Skeletal muscle tissue (tissue), 4 donors: Measurements from ENCODE around the gene MYMX. TPM values are rescaled to one million over a fixed set of nuclear protein-coding genes. Genes with fewer than 3 reads are reported as not detected.

Experiments
- H3K27ac ChIP-seq: one replicate; pipeline ENCODE4 v1.7.0; 2013; ENCODE audit warnings: mild to moderate bottlenecking, low read depth, low read length, inconsistent platforms
- H3K27me3 ChIP-seq, 3 donors: one replicate each; pipeline ENCODE4 v1.7.0; 2013; ENCODE audit warnings: low read length in 3 of 3; ENCODE audit not compliant: control insufficient read depth in 3 of 3, insufficient read depth in 3 of 3
- H3K36me3 ChIP-seq, 3 donors: one replicate each; pipeline ENCODE4 v1.7.0; 2013; ENCODE audit warnings: low read length in 3 of 3; ENCODE audit not compliant: control insufficient read depth in 3 of 3, insufficient read depth in 3 of 3
- H3K4me1 ChIP-seq, 3 donors: one replicate each; pipeline ENCODE4 v1.7.0; 2013; ENCODE audit warnings: low read length in 3 of 3, mild to moderate bottlenecking in 3 of 3; ENCODE audit not compliant: control insufficient read depth in 3 of 3, insufficient read depth in 3 of 3
- H3K4me3 ChIP-seq, 3 donors: one replicate each; pipeline ENCODE4 v1.7.0; 2013; ENCODE audit warnings: low read length in 3 of 3
- H3K9ac ChIP-seq, 3 donors: one replicate each; pipeline ENCODE4 v1.7.0; 2013; ENCODE audit warnings: low read length in 3 of 3, mild to moderate bottlenecking in 3 of 3, moderate library complexity in 2 of 3, low read depth in 1 of 3
- H3K9me3 ChIP-seq, 3 donors: one replicate each; pipeline ENCODE4 v1.7.0; 2013; ENCODE audit warnings: low read length in 3 of 3; ENCODE audit not compliant: control insufficient read depth in 3 of 3
- total RNA-seq: library from RNA; depleted of rRNA; stranded (reverse); fragments of >200 nt; gene quantifications from one replicate; pipeline ENCODE4 v1.2.3, GENCODE V29; 2014
- donor health status: Osteomylitis.

The MYMX gene
- total RNA-seq, 1 donor from 2014 or later: 7.3 TPM

- H3K4me3 ChIP-seq: no peak overlapping the region
- no peak overlapping the region for H3K9ac ChIP-seq
- H3K9me3 ChIP-seq: no peaks in the 10 kb centered on the region
- H3K4me1 ChIP-seq: peaks cover 3 to 10% (median 9%) of the 10 kb centered on the region in 3 donors
- H3K27ac ChIP-seq: no peak overlapping the region
- no peaks in the 10 kb centered on the region for H3K36me3 ChIP-seq
- no peaks in the 10 kb centered on the region for H3K27me3 ChIP-seq
Measured at GRCh38 chr6:44199883-44200282, 16.8 kb upstream of the MYMX start.

- Histone ChIP-seq H3K4me3 (no peak overlapping the region), H3K27ac (no peak overlapping the region), H3K27me3 (no peaks in the 10 kb centered on the region), H3K9ac (no peak overlapping the region), H3K36me3 (no peaks in the 10 kb centered on the region), H3K9me3 (no peaks in the 10 kb centered on the region), H3K4me1 (peaks cover 3 to 10% (median 9%) of the 10 kb centered on the region in 3 donors)
Measured at GRCh38 chr6:44201200-44201599, 15.5 kb upstream of the MYMX start.

- no peaks in the 10 kb centered on the region for H3K27me3 ChIP-seq
- no peak overlapping the region for H3K9ac ChIP-seq
- peaks cover 3 to 10% (median 9%) of the 10 kb centered on the region in 3 donors for H3K4me1 ChIP-seq
- H3K27ac ChIP-seq: peak overlapping the region; percentile 64
- no peak overlapping the region for H3K4me3 ChIP-seq
- no peaks in the 10 kb centered on the region for H3K9me3 ChIP-seq
- no peaks in the 10 kb centered on the region for H3K36me3 ChIP-seq
Measured at GRCh38 chr6:44201638-44202303, 15.0 kb upstream of the MYMX start.

- no peaks in the 10 kb centered on the region for H3K9me3 ChIP-seq
- H3K36me3 ChIP-seq: no peaks in the 10 kb centered on the region
- no peak overlapping the region for H3K4me3 ChIP-seq
- peaks cover 3 to 10% (median 9%) of the 10 kb centered on the region in 3 donors for H3K4me1 ChIP-seq
- H3K9ac ChIP-seq: peak overlapping the region in 2 of 3 donors; percentile 32 to 33
- H3K27ac ChIP-seq: peak overlapping the region; percentile 64
- no peaks in the 10 kb centered on the region for H3K27me3 ChIP-seq
Measured at GRCh38 chr6:44202332-44202971, 14.3 kb upstream of the MYMX start.

GRCh38 chr6:44202972-44203750 is 13.6 kb upstream of the MYMX start:
- Histone ChIP-seq H3K4me3 (no peak overlapping the region), H3K27ac (peak overlapping the region; percentile 64), H3K27me3 (no peaks in the 10 kb centered on the region), H3K9ac (peak overlapping the region in 2 of 3 donors; percentile 32 to 33), H3K9me3 (no peaks in the 10 kb centered on the region), H3K36me3 (no peaks in the 10 kb centered on the region), H3K4me1 (peaks cover 3 to 10% (median 9%) of the 10 kb centered on the region in 3 donors)

GRCh38 chr6:44203955-44204354 is 12.8 kb upstream of the MYMX start:
- peaks cover 3 to 10% (median 9%) of the 10 kb centered on the region in 3 donors for H3K4me1 ChIP-seq
- no peaks in the 10 kb centered on the region for H3K9me3 ChIP-seq
- no peaks in the 10 kb centered on the region for H3K27me3 ChIP-seq
- no peak overlapping the region for H3K9ac ChIP-seq
- no peaks in the 10 kb centered on the region for H3K36me3 ChIP-seq
- H3K27ac ChIP-seq: no peak overlapping the region
- H3K4me3 ChIP-seq: no peak overlapping the region

- no peaks in the 10 kb centered on the region for H3K9me3 ChIP-seq
- H3K27ac ChIP-seq: no peak overlapping the region
- H3K9ac ChIP-seq: no peak overlapping the region
- H3K27me3 ChIP-seq: no peaks in the 10 kb centered on the region
- no peaks in the 10 kb centered on the region for H3K36me3 ChIP-seq
- peaks cover 0 to 3% (median 1%) of the 10 kb centered on the region in 3 donors for H3K4me1 ChIP-seq
- no peak overlapping the region for H3K4me3 ChIP-seq
Measured at GRCh38 chr6:44207966-44208365, 8.8 kb upstream of the MYMX start.

GRCh38 chr6:44211284-44211683 is 5.4 kb upstream of the MYMX start:
- no peaks in the 10 kb centered on the region for H3K9me3 ChIP-seq
- H3K27ac ChIP-seq: no peak overlapping the region
- H3K9ac ChIP-seq: no peak overlapping the region
- no peaks in the 10 kb centered on the region for H3K36me3 ChIP-seq
- H3K27me3 ChIP-seq: no peaks in the 10 kb centered on the region
- H3K4me3 ChIP-seq: no peak overlapping the region
- peaks cover 3 to 4% (median 4%) of the 10 kb centered on the region in 3 donors for H3K4me1 ChIP-seq

- Histone ChIP-seq H3K4me1 (peaks cover 27 to 30% (median 28%) of the 10 kb centered on the region in 3 donors), H3K36me3 (no peaks in the 10 kb centered on the region), H3K4me3 (no peak overlapping the region), H3K9me3 (no peaks in the 10 kb centered on the region), H3K27ac (no peak overlapping the region), H3K9ac (no peak overlapping the region), H3K27me3 (no peaks in the 10 kb centered on the region)
Measured at GRCh38 chr6:44214307-44214706, 2.4 kb upstream of the MYMX start.
